NCI-H146 treated with DMSO at 0.1 percent for 48 hours (cell line): ENCODE data around the gene APOC3.

Experiments
- DNase-seq: peaks from one replicate; lab custom pipeline; 2025; ENCODE audit not compliant: unreplicated experiment; lab: John Stamatoyannopoulos, UW

APOC3 gene

DNA sequence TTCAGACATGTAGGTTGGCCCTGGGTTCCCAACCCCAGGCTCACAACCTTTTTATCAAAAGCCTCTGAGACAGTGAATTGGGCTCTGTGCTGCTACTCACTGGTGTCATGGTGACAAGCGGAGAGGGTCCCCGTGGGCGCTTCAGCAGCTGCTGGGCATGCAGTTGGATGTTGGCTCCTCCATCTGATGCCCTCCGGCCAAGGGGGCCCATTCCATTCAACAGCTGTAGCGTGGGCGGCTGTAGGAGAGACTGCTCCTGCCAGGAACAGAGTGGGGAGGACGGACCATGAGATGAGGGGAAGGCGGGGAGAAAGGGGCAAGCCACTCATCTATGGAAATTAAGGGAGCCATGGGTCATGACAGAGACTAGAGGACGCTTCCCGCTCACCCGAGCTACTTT lies 43.7 kb downstream of the APOC3 start:
- no peak for DNase-seq

DNA sequence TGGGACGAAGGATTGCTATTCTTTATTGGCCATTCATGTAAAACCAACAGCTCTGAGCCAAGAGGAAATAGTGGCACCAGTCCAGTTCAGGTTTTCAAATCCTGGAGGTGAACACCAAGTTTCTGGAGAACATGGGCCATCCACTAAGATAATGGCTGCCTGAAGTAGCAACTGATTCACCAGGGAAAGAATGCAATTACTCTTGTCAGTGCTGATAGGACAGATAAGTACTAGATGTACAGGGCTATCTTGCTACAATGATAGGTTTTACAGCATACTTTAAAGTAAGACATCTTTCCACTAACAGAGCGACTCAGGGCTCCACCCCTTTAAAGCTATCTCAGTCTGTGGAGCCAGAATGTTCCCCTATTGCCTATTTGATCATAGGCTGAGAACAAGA lies 44.5 kb downstream of the APOC3 start:
- DNase-seq: no peak

DNA sequence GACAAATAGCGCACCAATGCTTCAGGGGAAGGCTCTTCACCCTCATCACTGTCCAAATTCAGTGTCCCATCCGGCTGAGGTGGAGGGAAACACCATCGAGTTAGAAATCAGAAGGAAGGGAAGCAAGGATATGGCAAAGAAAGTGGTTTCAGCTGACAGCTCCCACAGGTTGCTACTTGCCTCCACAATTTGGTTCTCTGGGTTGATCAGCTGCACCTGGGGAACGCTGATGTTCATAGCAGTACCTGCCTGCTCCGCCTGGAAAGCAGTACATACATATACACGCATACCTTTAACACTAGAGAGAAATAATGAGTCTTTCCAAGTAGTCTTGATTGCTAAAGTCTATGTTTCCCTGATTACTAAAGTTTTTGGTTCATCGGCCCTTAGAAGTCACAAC lies 45.5 kb downstream of the APOC3 start:
- DNase-seq: no peak

DNA sequence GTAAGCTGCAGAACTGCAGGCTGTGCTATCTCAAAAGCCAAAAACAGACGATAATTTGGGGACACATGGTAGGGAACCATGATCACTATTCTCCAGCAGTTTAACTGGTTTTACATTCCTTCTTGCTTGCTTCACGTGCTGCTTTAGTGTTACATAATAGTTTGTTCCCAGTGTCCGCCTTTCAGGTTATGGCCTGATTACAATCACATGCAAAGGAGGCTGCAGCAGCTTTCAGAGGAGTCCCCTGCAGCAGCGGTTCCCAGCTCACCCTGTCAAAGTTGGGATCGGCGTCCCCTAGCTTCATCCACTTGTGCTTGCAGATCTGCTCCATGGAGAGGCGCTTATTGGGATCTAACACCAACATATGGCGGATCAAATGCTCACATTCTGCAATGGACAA lies 46.9 kb downstream of the APOC3 start:
- no peak for DNase-seq

DNA sequence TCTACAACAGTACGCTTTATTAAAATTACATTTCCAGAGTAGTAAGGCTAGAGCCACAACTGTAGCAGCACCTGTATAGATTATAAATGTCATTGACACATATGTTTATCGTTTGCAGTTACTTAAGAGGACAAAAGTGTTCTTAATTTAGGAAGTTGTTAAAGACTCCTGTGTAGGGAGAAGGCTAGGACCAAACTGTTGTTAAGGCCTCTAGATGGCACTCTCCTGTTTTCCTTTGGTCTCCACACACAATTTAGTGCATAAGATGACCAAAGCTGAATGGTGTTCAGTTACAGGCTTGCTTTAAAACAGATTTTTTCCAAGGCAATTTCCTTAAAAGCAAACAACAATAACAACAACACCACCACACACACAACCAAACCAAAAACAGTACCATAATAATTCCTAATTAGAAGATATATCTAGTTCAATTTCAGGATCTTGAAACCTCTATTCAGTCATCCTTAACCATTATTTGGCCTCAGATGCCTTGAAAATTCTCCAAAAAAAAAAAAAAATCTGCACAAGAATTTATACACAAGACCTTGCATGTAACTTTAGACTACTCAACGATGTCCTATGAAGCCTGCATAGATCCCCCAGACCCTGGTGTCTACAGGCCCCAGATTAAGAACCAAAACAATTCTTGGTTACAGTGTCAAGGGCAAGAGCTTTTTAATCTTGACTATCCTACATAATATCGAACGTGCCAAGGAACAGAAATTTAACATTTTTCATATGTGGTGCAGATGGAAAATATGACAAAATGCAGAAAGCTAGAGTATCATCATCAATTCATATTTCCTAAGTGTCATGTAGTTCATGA lies 50.3 kb downstream of the APOC3 start:
- peak; percentile 11 for DNase-seq

DNA sequence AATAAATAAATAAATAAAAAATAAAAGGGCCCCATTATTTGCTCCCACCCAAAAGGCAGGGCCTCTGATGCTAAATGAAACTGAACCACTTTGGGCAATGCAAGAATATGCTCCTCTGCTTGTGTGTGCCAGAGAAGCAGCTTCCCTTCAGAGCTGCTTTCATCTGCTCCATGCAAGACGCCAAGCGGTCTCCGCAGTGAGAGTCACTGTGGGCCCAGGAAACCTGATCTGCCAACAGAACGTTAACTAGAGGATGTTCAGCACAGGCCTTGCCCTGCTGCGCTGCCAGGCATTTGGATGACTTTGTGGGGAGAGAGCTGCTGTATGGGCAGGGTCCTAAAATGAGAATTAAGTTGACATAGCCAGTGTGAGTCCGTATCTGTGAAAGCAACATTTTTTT lies 51.4 kb downstream of the APOC3 start:
- no peak for DNase-seq

DNA sequence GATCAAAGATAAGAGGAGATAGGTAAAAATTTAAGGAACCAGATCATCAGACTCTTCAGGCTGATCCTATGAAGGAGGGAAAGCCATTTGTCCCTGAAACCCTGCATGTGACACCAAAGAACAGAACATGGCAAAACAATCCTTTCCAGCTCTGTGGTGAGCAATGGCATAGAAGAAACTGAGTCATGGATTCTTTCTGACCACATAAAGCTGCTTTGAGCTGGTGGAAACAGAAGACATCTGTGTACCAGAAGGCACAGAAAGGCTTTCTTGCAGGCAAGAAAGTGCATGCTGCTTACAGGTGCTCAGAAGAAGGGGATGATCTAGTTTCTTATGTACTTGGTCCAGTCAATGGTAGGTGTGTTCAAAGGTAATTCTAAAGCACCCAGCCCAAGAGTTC lies 52.7 kb downstream of the APOC3 start:
- DNase-seq: no peak
